ENCODE results near the gene SIGLEC6.

DNA sequence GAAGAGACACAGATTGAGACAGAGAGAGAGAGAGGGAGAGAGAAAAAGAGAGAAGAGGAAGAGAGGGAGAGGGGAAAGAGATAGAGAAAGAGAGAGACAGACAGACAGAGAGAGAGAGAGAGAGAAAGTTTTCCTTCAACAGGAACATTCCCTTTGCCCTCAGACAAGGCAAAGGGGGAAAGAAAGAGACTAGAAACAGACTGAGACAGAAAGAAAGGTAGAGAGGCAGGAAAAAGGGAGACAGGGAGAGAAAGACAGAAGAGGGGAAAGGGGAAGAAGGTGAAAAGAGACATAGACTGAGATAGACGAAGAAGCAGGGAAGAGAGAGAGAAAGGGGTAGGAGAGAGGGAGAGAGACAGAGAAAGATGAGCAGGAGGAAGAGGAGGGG is 21.1 kb upstream of the SIGLEC6 start:
- no peak for TF ChIP-seq POLR2A (IDR thresholded peaks at IDR 0.05)
- TF ChIP-seq, protein P1, sequence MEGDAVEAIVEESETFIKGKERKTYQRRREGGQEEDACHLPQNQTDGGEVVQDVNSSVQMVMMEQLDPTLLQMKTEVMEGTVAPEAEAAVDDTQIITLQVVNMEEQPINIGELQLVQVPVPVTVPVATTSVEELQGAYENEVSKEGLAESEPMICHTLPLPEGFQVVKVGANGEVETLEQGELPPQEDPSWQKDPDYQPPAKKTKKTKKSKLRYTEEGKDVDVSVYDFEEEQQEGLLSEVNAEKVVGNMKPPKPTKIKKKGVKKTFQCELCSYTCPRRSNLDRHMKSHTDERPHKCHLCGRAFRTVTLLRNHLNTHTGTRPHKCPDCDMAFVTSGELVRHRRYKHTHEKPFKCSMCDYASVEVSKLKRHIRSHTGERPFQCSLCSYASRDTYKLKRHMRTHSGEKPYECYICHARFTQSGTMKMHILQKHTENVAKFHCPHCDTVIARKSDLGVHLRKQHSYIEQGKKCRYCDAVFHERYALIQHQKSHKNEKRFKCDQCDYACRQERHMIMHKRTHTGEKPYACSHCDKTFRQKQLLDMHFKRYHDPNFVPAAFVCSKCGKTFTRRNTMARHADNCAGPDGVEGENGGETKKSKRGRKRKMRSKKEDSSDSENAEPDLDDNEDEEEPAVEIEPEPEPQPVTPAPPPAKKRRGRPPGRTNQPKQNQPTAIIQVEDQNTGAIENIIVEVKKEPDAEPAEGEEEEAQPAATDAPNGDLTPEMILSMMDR (IDR thresholded peaks at IDR 0.05): no peak
